Trophoblast cell (in vitro differentiated cells and primary cell): Measurements from ENCODE around the gene NPB.

Experiments
- DNase-seq, 2 donors: peaks; one replicate each; pipeline ENCODE4 v3.0.0-alpha.2; 2016
- H2AFZ ChIP-seq: 2 replicates; pipeline ENCODE4 v1.6.1; 2013; ENCODE audit warnings: low read length, moderate library complexity, mild to moderate bottlenecking; ENCODE audit not compliant: insufficient read depth, poor library complexity
- H2AK5ac ChIP-seq: 2 replicates; pipeline ENCODE4 v1.6.1; 2013; ENCODE audit warnings: mild to moderate bottlenecking, low read length
- H2BK120ac ChIP-seq: 2 replicates; pipeline ENCODE4 v1.6.1; 2013; ENCODE audit warnings: low read length, mild to moderate bottlenecking, moderate library complexity; ENCODE audit not compliant: insufficient read depth, poor library complexity
- H2BK12ac ChIP-seq: 2 replicates; pipeline ENCODE4 v1.6.1; 2013; ENCODE audit warnings: mild to moderate bottlenecking, low read length, moderate library complexity
- H2BK5ac ChIP-seq: 2 replicates; pipeline ENCODE4 v1.6.1; 2013; ENCODE audit warnings: low read length, low read depth, moderate library complexity, mild to moderate bottlenecking; ENCODE audit not compliant: poor library complexity
- H3K14ac ChIP-seq: 2 replicates; pipeline ENCODE4 v1.6.1; 2013; ENCODE audit warnings: mild to moderate bottlenecking, low read length
- H3K18ac ChIP-seq: 2 replicates; pipeline ENCODE4 v1.6.1; 2013; ENCODE audit warnings: mild to moderate bottlenecking, low read length
- H3K23ac ChIP-seq: 2 replicates; pipeline ENCODE4 v1.6.1; 2013; ENCODE audit warnings: low read length
- H3K27ac ChIP-seq: 2 replicates; pipeline ENCODE4 v1.5.1; 2013; ENCODE audit warnings: low read depth, mild to moderate bottlenecking, inconsistent platforms, low read length, moderate library complexity
- H3K27me3 ChIP-seq: 2 replicates; pipeline ENCODE4 v1.6.1; 2013; ENCODE audit warnings: inconsistent platforms, mild to moderate bottlenecking, low read length, moderate library complexity; ENCODE audit not compliant: insufficient read depth
- H3K36me3 ChIP-seq, 2 experiments: 1 replicate in 1 of 2; 2 replicates in 1 of 2; pipeline ENCODE4 v1.6.1; 2013; ENCODE audit warnings: low read length in 2 of 2, mild to moderate bottlenecking in 2 of 2, moderate library complexity in 1 of 2; ENCODE audit not compliant: insufficient read depth in 2 of 2, control insufficient read depth in 1 of 2
- H3K4ac ChIP-seq: 2 replicates; pipeline ENCODE4 v1.6.1; 2013; ENCODE audit warnings: low read depth, mild to moderate bottlenecking, low read length, moderate library complexity
- H3K4me1 ChIP-seq, 2 experiments: 1 replicate in 1 of 2; 2 replicates in 1 of 2; pipeline ENCODE4 v1.6.1; 2013; ENCODE audit warnings: low read length in 2 of 2, mild to moderate bottlenecking in 2 of 2, moderate library complexity in 1 of 2; ENCODE audit not compliant: insufficient read depth in 2 of 2, control insufficient read depth in 1 of 2
- H3K4me2 ChIP-seq: 2 replicates; pipeline ENCODE4 v1.6.1; 2013; ENCODE audit warnings: inconsistent platforms, mild to moderate bottlenecking, low read length, moderate library complexity
- H3K4me3 ChIP-seq: 2 replicates; pipeline ENCODE4 v1.5.1; 2013; ENCODE audit warnings: mild to moderate bottlenecking, low read depth, low read length, inconsistent platforms
- H3K79me1 ChIP-seq: one replicate; pipeline ENCODE4 v1.6.1; 2013; ENCODE audit warnings: low read length
- H3K79me2 ChIP-seq: 2 replicates; pipeline ENCODE4 v1.6.1; 2013; ENCODE audit warnings: low read length, mild to moderate bottlenecking; ENCODE audit not compliant: control insufficient read depth, insufficient read depth, poor library complexity
- H3K9ac ChIP-seq: 2 replicates; pipeline ENCODE4 v1.6.1; 2013; ENCODE audit warnings: mild to moderate bottlenecking, low read length
- H3K9me3 ChIP-seq: 2 replicates; pipeline ENCODE4 v1.6.1; 2013; ENCODE audit warnings: low read depth, mild to moderate bottlenecking, control low read depth, inconsistent platforms, low read length; ENCODE audit not compliant: insufficient read depth
- H4K12ac ChIP-seq: 2 replicates; pipeline ENCODE4 v1.6.1; 2013; ENCODE audit warnings: low read depth, mild to moderate bottlenecking, low read length, moderate library complexity
- H4K8ac ChIP-seq: 2 replicates; pipeline ENCODE4 v1.6.1; 2013; ENCODE audit warnings: low read depth, mild to moderate bottlenecking, low read length, moderate library complexity
- H4K91ac ChIP-seq: one replicate; pipeline ENCODE4 v1.6.1; 2013; ENCODE audit warnings: low read depth, mild to moderate bottlenecking, low read length, moderate library complexity
- WGBS: extraction: QIAGEN DNeasy Blood & Tissue Kit; methylation state at CpG from one replicate; pipeline ENCODE4 v1.1.7; 2013; ENCODE audit warnings: missing lambda C conversion rate; ENCODE audit not compliant: insufficient read length, insufficient coverage; ENCODE audit errors: extremely low coverage; 5-methylcytosine and 5-hydroxymethylcytosine counted together

The NPB gene

GRCh38 chr17:81934850-81935708 is 33.0 kb downstream of the NPB start:
- Histone ChIP-seq H3K79me1 (peaks cover 9% of the 10 kb centered on the region), H3K4me3 (no peak overlapping the region), H3K79me2 (peaks cover 4% of the 10 kb centered on the region), H3K27me3 (no peaks in the 10 kb centered on the region), H3K36me3 (peaks cover 4 to 10% of the 10 kb centered on the region in 2 experiments), H3K4ac (no peak overlapping the region), H4K12ac (no peak overlapping the region), H3K4me1 (peaks cover 6 to 9% of the 10 kb centered on the region in 2 experiments), H3K18ac (no peak overlapping the region), H2AK5ac (no peak overlapping the region), H2BK12ac (no peak overlapping the region), H3K9me3 (no peaks in the 10 kb centered on the region), H3K27ac (no peak overlapping the region), H4K91ac (no peak overlapping the region), H3K4me2 (no peak overlapping the region), H3K23ac (no peak overlapping the region), H3K14ac (no peak overlapping the region), H4K8ac (no peak overlapping the region), H2AFZ (no peak overlapping the region), H2BK120ac (no peak overlapping the region), H2BK5ac (no peak overlapping the region), H3K9ac (no peak overlapping the region)
- no peak for DNase-seq
- WGBS = no CpG with 5 or more reads among the region's 38 CpGs

- Histone ChIP-seq H3K23ac (no peak overlapping the region), H3K79me2 (peaks cover 4% of the 10 kb centered on the region)
- whole genome bisulfite sequencing = no CpG with 5 or more reads among the region's 6 CpGs
Measured at GRCh38 chr17:81935709-81936084, 33.7 kb downstream of the NPB start.

GRCh38 chr17:81939218-81939617 is 37.2 kb downstream of the NPB start:
- Histone ChIP-seq H3K36me3 (peaks cover 4 to 7% of the 10 kb centered on the region in 2 experiments), H3K27me3 (no peaks in the 10 kb centered on the region), H3K9me3 (no peaks in the 10 kb centered on the region), H3K79me1 (peaks cover 9% of the 10 kb centered on the region), H3K9ac (no peak overlapping the region), H3K4me1 (peaks cover 6 to 9% of the 10 kb centered on the region in 2 experiments), H3K79me2 (peaks cover 4% of the 10 kb centered on the region), H3K4ac (no peak overlapping the region), H4K8ac (no peak overlapping the region), H2BK120ac (no peak overlapping the region), H2BK5ac (no peak overlapping the region), H3K4me3 (no peak overlapping the region), H3K4me2 (no peak overlapping the region), H3K18ac (no peak overlapping the region), H2BK12ac (no peak overlapping the region), H2AFZ (no peak overlapping the region), H2AK5ac (no peak overlapping the region), H3K23ac (no peak overlapping the region), H3K27ac (no peak overlapping the region), H4K12ac (no peak overlapping the region), H4K91ac (no peak overlapping the region), H3K14ac (no peak overlapping the region)
- no CpG with 5 or more reads among the region's 15 CpGs for WGBS
- no peak for DNase-seq

More at GRCh38 chr17:81935709-81936084, 33.7 kb downstream of the NPB start:
- H3K36me3 ChIP-seq = peaks cover 4 to 10% of the 10 kb centered on the region in 2 experiments
- H2BK120ac ChIP-seq = no peak overlapping the region
- peak overlapping the region; percentile 18 for H3K4me2 ChIP-seq
- no peak overlapping the region for H3K14ac ChIP-seq
- H2BK5ac ChIP-seq = no peak overlapping the region
- no peaks in the 10 kb centered on the region for H3K27me3 ChIP-seq
- H4K91ac ChIP-seq = no peak overlapping the region
- H3K18ac ChIP-seq = no peak overlapping the region
- H3K79me1 ChIP-seq = peaks cover 9% of the 10 kb centered on the region
- H4K8ac ChIP-seq = no peak overlapping the region
- H3K4me3 ChIP-seq = no peak overlapping the region
- no peak for DNase-seq
- no peak overlapping the region for H4K12ac ChIP-seq
- no peak overlapping the region for H2BK12ac ChIP-seq
- no peak overlapping the region for H3K27ac ChIP-seq
- H3K9ac ChIP-seq = no peak overlapping the region
- no peak overlapping the region for H3K4ac ChIP-seq
- H2AK5ac ChIP-seq = no peak overlapping the region
- no peaks in the 10 kb centered on the region for H3K9me3 ChIP-seq
- H2AFZ ChIP-seq = no peak overlapping the region
- peaks cover 6 to 9% of the 10 kb centered on the region in 2 experiments for H3K4me1 ChIP-seq

- Histone ChIP-seq H3K9me3 (no peaks in the 10 kb centered on the region), H4K12ac (no peak overlapping the region)
- no CpG with 5 or more reads among the region's 21 CpGs for WGBS
Measured at GRCh38 chr17:81939881-81940385, 37.9 kb downstream of the NPB start.

More at GRCh38 chr17:81939881-81940385, 37.9 kb downstream of the NPB start:
- Histone ChIP-seq H2AFZ (no peak overlapping the region), H3K79me1 (peaks cover 9% of the 10 kb centered on the region), H2AK5ac (no peak overlapping the region), H2BK120ac (no peak overlapping the region), H3K23ac (no peak overlapping the region), H3K4ac (no peak overlapping the region), H4K8ac (no peak overlapping the region), H3K4me3 (no peak overlapping the region), H3K4me2 (no peak overlapping the region), H4K91ac (no peak overlapping the region), H3K27me3 (no peaks in the 10 kb centered on the region), H3K9ac (no peak overlapping the region), H3K36me3 (peaks cover 3% of the 10 kb centered on the region in 2 experiments), H3K79me2 (peaks cover 4% of the 10 kb centered on the region), H3K27ac (no peak overlapping the region), H3K4me1 (peaks cover 6 to 9% of the 10 kb centered on the region in 2 experiments), H2BK12ac (no peak overlapping the region), H2BK5ac (no peak overlapping the region), H3K14ac (no peak overlapping the region), H3K18ac (no peak overlapping the region)
- no peak for DNase-seq
